SU-DHL-6 (cell line): ENCODE results near the gene GAMT.

Experiments
- H2AFZ ChIP-seq: fragments of 200-600 bp; sonication (generic); 2 replicates; pipeline ENCODE4 v1.6.1; 2014; ENCODE audit warnings: low read depth, mild to moderate bottlenecking, moderate library complexity, mixed read lengths, antibody characterized with exemption, low read length; ENCODE audit not compliant: severe bottlenecking
- H3F3A ChIP-seq: fragments of 200-600 bp; shearing (Covaris generic); 2 replicates; pipeline ENCODE4 v1.6.0; 2016; ENCODE audit warnings: antibody characterized with exemption, mild to moderate bottlenecking; ENCODE audit not compliant: insufficient read depth
- H3K27ac ChIP-seq: fragments of 200-600 bp; sonication (generic); 2 replicates; pipeline ENCODE4 v1.5.1; 2016; ENCODE audit warnings: low read depth, mild to moderate bottlenecking, low read length, moderate library complexity, mixed read lengths
- H3K27me3 ChIP-seq: fragments of 200-600 bp; sonication (generic), shearing (Covaris generic); 2 replicates; pipeline ENCODE4 v1.6.0; 2014; ENCODE audit warnings: mild to moderate bottlenecking, low read length
- H3K36me3 ChIP-seq: fragments of 200-600 bp; sonication (generic); 2 replicates; pipeline ENCODE4 v1.6.1; 2014; ENCODE audit warnings: mild to moderate bottlenecking, low read length, mixed read lengths
- H3K4me2 ChIP-seq: fragments of 300-600, 200-600 bp; shearing (Covaris generic), sonication (generic); 2 replicates; pipeline ENCODE4 v1.6.0; 2014; ENCODE audit warnings: low read length, low read depth, mild to moderate bottlenecking; ENCODE audit not compliant: poor library complexity, severe bottlenecking
- H3K4me3 ChIP-seq: fragments of 200-600 bp; sonication (generic); 2 replicates; pipeline ENCODE4 v1.5.1; 2014; ENCODE audit warnings: antibody characterized with exemption, low read length, mild to moderate bottlenecking, mixed read lengths; ENCODE audit not compliant: insufficient read depth, poor library complexity, severe bottlenecking
- H3K79me2 ChIP-seq: fragments of 200-600 bp; sonication (generic); 2 replicates; pipeline ENCODE4 v1.6.1; 2014; ENCODE audit warnings: mild to moderate bottlenecking, low read length, moderate library complexity; ENCODE audit not compliant: insufficient read depth
- H3K9ac ChIP-seq: fragments of 200-600 bp; sonication (generic); 2 replicates; pipeline ENCODE4 v1.7.0; 2014; ENCODE audit warnings: mild to moderate bottlenecking, low read length
- H3K9me2 ChIP-seq: fragments of 200-600 bp; sonication (generic); replicated peaks from 2 replicates; pipeline ENCODE4 v1.6.1; 2014; ENCODE audit warnings: low read length; ENCODE audit not compliant: insufficient read depth
- H3K9me3 ChIP-seq: fragments of 200-600 bp; sonication (generic); 2 replicates; pipeline ENCODE4 v1.6.1; 2014; ENCODE audit warnings: low read length, mixed read lengths; ENCODE audit not compliant: insufficient read depth
- H4K20me1 ChIP-seq: fragments of 200-600 bp; sonication (generic); 2 replicates; pipeline ENCODE4 v1.6.1; 2014; ENCODE audit warnings: low read depth, mild to moderate bottlenecking, antibody characterized with exemption, low read length, moderate library complexity, mixed read lengths
- CTCF ChIP-seq: fragments of 200-600 bp; sonication (generic); IDR thresholded peaks from one replicate; pipeline ENCODE4 v1.5.1; 2017; ENCODE audit warnings: antibody characterized with exemption, mild to moderate bottlenecking, low read length, moderate library complexity; ENCODE audit not compliant: insufficient read depth, poor library complexity, severe bottlenecking
- EZH2phosphoT487 ChIP-seq: fragments of 200-600 bp; sonication (generic), shearing (Covaris generic); conservative IDR thresholded peaks from 2 replicates; pipeline ENCODE4 v1.6.1; 2018; ENCODE audit warnings: mild to moderate bottlenecking, antibody characterized with exemption, low read length, moderate library complexity, mixed read lengths

GAMT gene

GRCh38 chr19:1447504-1447903 lies 46.2 kb upstream of the GAMT start:
- Histone ChIP-seq H3K4me2 (no peak overlapping the region), H2AFZ (no peak overlapping the region), H3K9me3 (no peaks in the 10 kb centered on the region), H3K9me2 (no peaks in the 10 kb centered on the region), H3K4me3 (no peak overlapping the region), H3K9ac (no peak overlapping the region), H3K27ac (no peak overlapping the region), H3F3A (peaks cover 19% of the 10 kb centered on the region), H3K36me3 (no peaks in the 10 kb centered on the region), H3K79me2 (no peaks in the 10 kb centered on the region), H4K20me1 (no peaks in the 10 kb centered on the region), H3K27me3 (no peaks in the 10 kb centered on the region)
- TF ChIP-seq EZH2phosphoT487 (no peak), CTCF (no peak)

- Histone ChIP-seq H3K9ac (no peak overlapping the region), H3K4me2 (no peak overlapping the region), H3K27ac (no peak overlapping the region), H4K20me1 (no peaks in the 10 kb centered on the region; the same call in 1 of the 2 replicates), H3K27me3 (no peaks in the 10 kb centered on the region), H3K9me3 (no peaks in the 10 kb centered on the region), H3K36me3 (no peaks in the 10 kb centered on the region), H3F3A (peaks cover 25% of the 10 kb centered on the region), H3K9me2 (no peaks in the 10 kb centered on the region), H3K79me2 (no peaks in the 10 kb centered on the region), H3K4me3 (no peak overlapping the region), H2AFZ (no peak overlapping the region)
- TF ChIP-seq CTCF = no peak
- no peak for TF ChIP-seq EZH2phosphoT487
Measured at GRCh38 chr19:1446713-1447481, 45.6 kb upstream of the GAMT start.

DNA sequence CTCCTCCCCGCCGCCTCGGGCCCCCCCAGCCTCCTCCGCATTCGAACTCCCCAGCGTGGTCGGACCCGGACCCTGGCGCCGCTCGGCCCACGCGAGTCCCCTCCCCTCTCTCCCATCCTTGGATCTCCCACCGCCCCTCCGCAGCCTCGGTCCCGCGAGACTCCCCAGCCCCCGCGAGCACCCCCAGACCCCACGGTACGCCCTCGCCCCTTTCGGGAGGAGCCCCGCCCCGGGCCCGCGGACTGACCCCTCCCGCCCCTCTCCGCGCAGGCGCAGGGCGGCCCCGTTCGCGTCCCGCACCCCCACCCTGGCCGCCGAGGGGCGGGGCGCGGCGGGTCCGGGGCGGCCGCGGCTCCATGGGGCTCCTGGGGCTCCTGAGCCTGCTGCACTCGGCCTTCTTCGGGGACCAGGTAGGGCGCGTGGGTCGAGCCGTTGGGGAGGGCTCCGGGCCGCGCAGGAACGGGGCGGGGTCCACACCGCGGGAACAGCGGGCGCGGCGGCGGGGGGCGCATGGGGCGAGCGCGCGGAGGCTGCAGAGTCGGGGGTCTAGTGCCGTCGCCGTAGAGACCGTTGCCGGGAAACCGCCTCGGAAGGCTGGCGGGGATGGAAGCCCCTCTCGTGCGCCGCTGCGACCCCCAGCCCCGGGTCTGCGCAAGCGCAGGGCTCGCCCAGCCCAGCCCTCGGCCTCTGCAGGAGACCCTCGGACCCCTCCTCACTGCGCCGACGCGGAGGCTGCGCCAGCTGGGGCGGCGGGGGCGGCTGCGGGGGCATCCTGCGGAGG lies 44.8 kb upstream of the GAMT start:
- Histone ChIP-seq H3K79me2 (peaks cover 2% of the 10 kb centered on the region; the same call in 1 of the 2 replicates), H3K27ac (no peak overlapping the region), H3K36me3 (peaks cover 3% of the 10 kb centered on the region; the same call in 1 of the 2 replicates), H3K9me2 (no peaks in the 10 kb centered on the region), H3K4me2 (no peak overlapping the region), H2AFZ (no peak overlapping the region), H3K9me3 (no peaks in the 10 kb centered on the region), H3F3A (peaks cover 32% of the 10 kb centered on the region), H4K20me1 (peaks cover 1% of the 10 kb centered on the region; the same call in 1 of the 2 replicates), H3K27me3 (no peaks in the 10 kb centered on the region), H3K4me3 (no peak overlapping the region), H3K9ac (no peak overlapping the region)
- TF ChIP-seq CTCF = no peak
- no peak for TF ChIP-seq EZH2phosphoT487
